Ectodermal cell (in vitro differentiated cells): ENCODE results near the gene BCAT1.
"Not testable (repeated sequence)": the region's sequence is repeated elsewhere in the genome, so short reads cannot be mapped to it uniquely, and the experiment has no call there.

Experiments
- H3K27ac ChIP-seq: 2 replicates; pipeline ENCODE4 v1.7.0; 2013; ENCODE audit warnings: mild to moderate bottlenecking, low read depth, low read length; ENCODE audit not compliant: insufficient read depth, poor library complexity, severe bottlenecking
- H3K27me3 ChIP-seq: 2 replicates; pipeline ENCODE4 v1.7.0; 2013; ENCODE audit warnings: mild to moderate bottlenecking, low read length; ENCODE audit not compliant: insufficient read depth, control insufficient read depth, poor library complexity, severe bottlenecking
- H3K36me3 ChIP-seq: one replicate; pipeline ENCODE4 v1.7.0; 2013; ENCODE audit warnings: low read length; ENCODE audit not compliant: control insufficient read depth, insufficient read depth
- H3K4me1 ChIP-seq: one replicate; pipeline ENCODE4 v1.7.0; 2013; ENCODE audit warnings: low read length; ENCODE audit not compliant: control insufficient read depth, insufficient read depth
- H3K4me3 ChIP-seq: 2 replicates; pipeline ENCODE4 v1.7.0; 2013; ENCODE audit warnings: low read depth, low read length, control low read depth; ENCODE audit not compliant: insufficient read depth
- H3K9me3 ChIP-seq: 2 replicates; pipeline ENCODE4 v1.7.0; 2013; ENCODE audit warnings: mild to moderate bottlenecking, low read length, moderate library complexity; ENCODE audit not compliant: control insufficient read depth
- WGBS, 2 experiments: methylation state at CpG; one replicate each; pipeline ENCODE4 v1.1.7; 2013; ENCODE audit warnings: missing lambda C conversion rate in 2 of 2; 5-methylcytosine and 5-hydroxymethylcytosine counted together

The BCAT1 gene

GRCh38 chr12:24945039-24945438 is 3.9 kb downstream of the BCAT1 start:
- Histone ChIP-seq H3K27ac (no peak overlapping the region), H3K4me1 (peaks cover 4% of the 10 kb centered on the region), H3K27me3 (no peaks in the 10 kb centered on the region), H3K4me3 (no peak overlapping the region), H3K9me3 (no peaks in the 10 kb centered on the region), H3K36me3 (peaks cover 6% of the 10 kb centered on the region)
- 92 to 93% methylated on average over 1 of the region's 1 CpG for WGBS, 2 experiments

- Histone ChIP-seq H3K4me1 (peaks cover 4% of the 10 kb centered on the region), H3K27me3 (no peaks in the 10 kb centered on the region), H3K4me3 (no peak overlapping the region), H3K27ac (no peak overlapping the region), H3K36me3 (peaks cover 6% of the 10 kb centered on the region), H3K9me3 (no peaks in the 10 kb centered on the region)
- WGBS, 2 experiments, result 97 to 100% methylated on average over 2 of the region's 2 CpGs
Measured at GRCh38 chr12:24944601-24944975, 4.3 kb downstream of the BCAT1 start.

GRCh38 chr12:24943947-24944600 is 4.8 kb downstream of the BCAT1 start:
- Histone ChIP-seq H3K27ac (no peak overlapping the region), H3K4me1 (peaks cover 4% of the 10 kb centered on the region), H3K4me3 (no peak overlapping the region), H3K36me3 (peaks cover 6% of the 10 kb centered on the region), H3K9me3 (no peaks in the 10 kb centered on the region), H3K27me3 (no peaks in the 10 kb centered on the region)
- 86 to 92% methylated on average over 6 of the region's 6 CpGs for WGBS, 2 experiments

GRCh38 chr12:24940157-24940556 is 8.7 kb downstream of the BCAT1 start:
- Histone ChIP-seq H3K4me1 (peaks cover 4% of the 10 kb centered on the region), H3K4me3 (no peak overlapping the region), H3K36me3 (peaks cover 6% of the 10 kb centered on the region), H3K27ac (no peak overlapping the region), H3K27me3 (no peaks in the 10 kb centered on the region), H3K9me3 (no peaks in the 10 kb centered on the region)
- 87 to 89% methylated on average over 2 of the region's 2 CpGs for WGBS, 2 experiments

- WGBS, 2 experiments, result 92 to 94% methylated on average over 5 to 6 of the region's 6 CpGs
- not testable (repeated sequence) for H3K27me3 ChIP-seq, H3K36me3 ChIP-seq, H3K4me3 ChIP-seq, H3K9me3 ChIP-seq, H3K4me1 ChIP-seq, H3K27ac ChIP-seq
Measured at GRCh38 chr12:24939551-24939950, 9.3 kb downstream of the BCAT1 start.

- H3K4me3 ChIP-seq, result no peak overlapping the region
- 93 to 96% methylated on average over 3 of the region's 3 CpGs for WGBS, 2 experiments
- H3K36me3 ChIP-seq, result no peaks in the 10 kb centered on the region
Measured at GRCh38 chr12:24938341-24938740, 10.6 kb downstream of the BCAT1 start.

GRCh38 chr12:24937553-24938244 is 11.2 kb downstream of the BCAT1 start:
- Histone ChIP-seq H3K27ac (no peak overlapping the region), H3K4me1 (peaks cover 4% of the 10 kb centered on the region), H3K4me3 (no peak overlapping the region), H3K36me3 (no peaks in the 10 kb centered on the region), H3K27me3 (no peaks in the 10 kb centered on the region), H3K9me3 (no peaks in the 10 kb centered on the region)
- 64 to 70% methylated on average over 2 of the region's 2 CpGs for WGBS, 2 experiments

More at GRCh38 chr12:24938341-24938740, 10.6 kb downstream of the BCAT1 start:
- H3K9me3 ChIP-seq, result no peaks in the 10 kb centered on the region
- no peak overlapping the region for H3K27ac ChIP-seq
- H3K4me1 ChIP-seq, result peaks cover 4% of the 10 kb centered on the region
- H3K27me3 ChIP-seq, result no peaks in the 10 kb centered on the region

- 79 to 83% methylated on average over 10 of the region's 10 CpGs for WGBS, 2 experiments
- Histone ChIP-seq H3K4me1 (peaks cover 6% of the 10 kb centered on the region), H3K4me3 (no peak overlapping the region), H3K36me3 (peaks cover 7% of the 10 kb centered on the region), H3K9me3 (no peaks in the 10 kb centered on the region), H3K27ac (no peak overlapping the region), H3K27me3 (no peaks in the 10 kb centered on the region)
Measured at GRCh38 chr12:24933694-24934407, 15.1 kb downstream of the BCAT1 start.

- no peaks in the 10 kb centered on the region for H3K9me3 ChIP-seq
- peaks cover 6% of the 10 kb centered on the region for H3K4me1 ChIP-seq
- H3K4me3 ChIP-seq, result no peak overlapping the region
- H3K36me3 ChIP-seq, result peaks cover 13% of the 10 kb centered on the region
- no peaks in the 10 kb centered on the region for H3K27me3 ChIP-seq
- H3K27ac ChIP-seq, result no peak overlapping the region
- 93 to 95% methylated on average over 4 of the region's 4 CpGs for WGBS, 2 experiments
Measured at GRCh38 chr12:24931666-24932405, 17.1 kb downstream of the BCAT1 start.

- H3K9me3 ChIP-seq, result no peaks in the 10 kb centered on the region
- WGBS, 2 experiments, result 76 to 78% methylated on average over 2 of the region's 2 CpGs
- peaks cover 15% of the 10 kb centered on the region for H3K36me3 ChIP-seq
- H3K4me1 ChIP-seq, result peaks cover 6% of the 10 kb centered on the region
- no peak overlapping the region for H3K4me3 ChIP-seq
- no peaks in the 10 kb centered on the region for H3K27me3 ChIP-seq
- no peak overlapping the region for H3K27ac ChIP-seq
Measured at GRCh38 chr12:24929953-24930352, 18.9 kb downstream of the BCAT1 start.
